HG02981 (cell line): ENCODE results near the gene KLHL26.
"Not testable (repeated sequence)": the region's sequence is repeated elsewhere in the genome, so short reads cannot be mapped to it uniquely, and the experiment has no call there.

Experiments used
- ATAC-seq: cut with Tn5 transposase; IDR thresholded peaks from one replicate; pipeline ENCODE4 v1.9.1; 2021; ENCODE audit warnings: mild to moderate bottlenecking, moderate library complexity; ENCODE audit not compliant: unreplicated experiment

The KLHL26 gene

GRCh38 chr19:18600692-18601397 lies 36.0 kb upstream of the KLHL26 start:
- ATAC-seq, result not testable (repeated sequence)

GRCh38 chr19:18601875-18602274 lies 35.0 kb upstream of the KLHL26 start:
- ATAC-seq, result no peak

GRCh38 chr19:18603255-18603957 lies 33.4 kb upstream of the KLHL26 start:
- no peak for ATAC-seq

- ATAC-seq, result no peak
Measured at GRCh38 chr19:18603958-18604819, 32.6 kb upstream of the KLHL26 start.

DNA sequence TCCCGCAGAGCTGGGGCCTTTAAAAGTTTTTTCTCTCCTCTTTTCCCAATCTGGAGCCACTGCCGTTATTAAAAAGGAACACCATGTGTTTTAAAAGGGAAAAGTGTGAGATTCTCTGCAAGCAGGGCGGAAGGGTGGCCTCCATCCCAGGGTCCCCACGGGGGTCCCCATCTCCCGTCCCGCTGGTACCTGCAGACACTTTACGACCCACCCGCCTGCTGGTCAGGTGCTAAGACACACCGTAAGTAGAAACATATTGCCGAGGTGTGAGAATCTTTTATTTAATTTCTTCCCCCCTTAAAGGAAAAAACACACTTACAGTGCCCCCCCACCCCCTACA lies 32.0 kb upstream of the KLHL26 start:
- no peak for ATAC-seq

DNA sequence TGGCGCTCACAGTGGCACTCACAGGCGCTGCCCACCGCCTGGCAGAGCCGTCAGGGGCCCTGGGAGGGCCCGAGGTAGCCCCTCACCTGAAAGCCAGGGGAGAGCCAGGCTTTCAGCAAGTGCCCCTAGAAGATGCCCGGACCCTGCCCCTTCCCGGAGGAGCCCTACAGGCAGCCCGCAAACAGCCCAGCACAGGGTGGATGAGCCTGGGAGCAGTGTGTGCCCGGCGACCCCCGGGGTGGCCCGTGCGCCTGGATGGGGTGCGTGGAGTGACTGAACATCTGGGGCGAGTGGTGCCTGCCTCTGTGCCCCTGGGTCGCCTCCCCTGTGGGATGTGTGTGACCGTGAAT lies 31.7 kb upstream of the KLHL26 start:
- no peak for ATAC-seq

GRCh38 chr19:18605546-18606280 lies 31.1 kb upstream of the KLHL26 start:
- ATAC-seq, result no peak

DNA sequence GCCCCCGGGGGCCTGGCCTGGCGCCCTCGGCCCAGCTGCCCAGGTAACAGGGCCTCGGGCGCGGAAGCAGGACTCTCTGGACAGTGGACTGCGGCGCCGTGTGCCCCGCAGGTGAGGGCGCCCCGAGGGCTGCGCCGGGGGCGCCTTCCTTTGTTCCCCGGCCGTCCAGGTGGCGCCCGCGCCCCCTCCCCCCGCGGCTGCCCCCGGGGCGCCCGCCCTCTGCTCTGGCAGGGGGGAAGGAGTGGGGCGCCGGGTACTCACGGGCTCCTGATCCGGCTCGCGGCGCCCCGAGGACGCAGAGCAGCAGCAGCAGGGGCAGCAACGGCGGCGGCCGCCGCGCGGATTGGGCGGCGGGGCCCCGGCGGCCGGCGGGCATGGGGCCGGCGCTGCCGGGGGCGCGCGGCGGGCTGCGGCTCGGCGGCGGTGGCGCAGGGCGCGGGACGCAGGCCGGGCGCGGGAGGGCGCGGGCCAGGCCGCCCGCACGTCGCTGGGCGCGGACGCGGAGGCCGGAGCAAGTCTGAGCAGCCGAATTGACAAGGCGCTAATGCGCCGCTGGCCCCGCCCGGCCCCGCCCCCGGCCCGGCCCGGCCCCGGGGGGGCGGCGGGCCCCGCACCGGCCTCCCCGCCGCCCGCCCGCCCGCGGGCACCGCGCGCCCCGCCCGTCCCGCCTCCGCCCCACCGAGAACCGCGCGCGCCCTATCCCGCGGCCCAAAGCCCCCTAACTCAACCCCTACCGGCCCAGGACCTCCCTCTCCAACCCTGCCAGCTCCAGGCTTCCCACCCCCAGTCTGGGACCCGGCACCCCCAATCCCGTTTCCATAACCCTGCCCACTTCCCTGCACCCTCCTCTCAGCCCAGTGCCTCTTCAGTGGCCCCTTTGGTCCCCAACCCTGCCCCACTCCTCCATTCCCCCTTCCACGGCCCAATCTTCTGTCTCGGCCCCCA lies 30.3 kb upstream of the KLHL26 start, which contains the start of gene CRLF1:
Gene CRLF1, minus strand, starts transcription at position 519 of the 945 bp plus-strand sequence. Its CDS starts 143 bp downstream, at position 376.
- no peak for ATAC-seq

DNA sequence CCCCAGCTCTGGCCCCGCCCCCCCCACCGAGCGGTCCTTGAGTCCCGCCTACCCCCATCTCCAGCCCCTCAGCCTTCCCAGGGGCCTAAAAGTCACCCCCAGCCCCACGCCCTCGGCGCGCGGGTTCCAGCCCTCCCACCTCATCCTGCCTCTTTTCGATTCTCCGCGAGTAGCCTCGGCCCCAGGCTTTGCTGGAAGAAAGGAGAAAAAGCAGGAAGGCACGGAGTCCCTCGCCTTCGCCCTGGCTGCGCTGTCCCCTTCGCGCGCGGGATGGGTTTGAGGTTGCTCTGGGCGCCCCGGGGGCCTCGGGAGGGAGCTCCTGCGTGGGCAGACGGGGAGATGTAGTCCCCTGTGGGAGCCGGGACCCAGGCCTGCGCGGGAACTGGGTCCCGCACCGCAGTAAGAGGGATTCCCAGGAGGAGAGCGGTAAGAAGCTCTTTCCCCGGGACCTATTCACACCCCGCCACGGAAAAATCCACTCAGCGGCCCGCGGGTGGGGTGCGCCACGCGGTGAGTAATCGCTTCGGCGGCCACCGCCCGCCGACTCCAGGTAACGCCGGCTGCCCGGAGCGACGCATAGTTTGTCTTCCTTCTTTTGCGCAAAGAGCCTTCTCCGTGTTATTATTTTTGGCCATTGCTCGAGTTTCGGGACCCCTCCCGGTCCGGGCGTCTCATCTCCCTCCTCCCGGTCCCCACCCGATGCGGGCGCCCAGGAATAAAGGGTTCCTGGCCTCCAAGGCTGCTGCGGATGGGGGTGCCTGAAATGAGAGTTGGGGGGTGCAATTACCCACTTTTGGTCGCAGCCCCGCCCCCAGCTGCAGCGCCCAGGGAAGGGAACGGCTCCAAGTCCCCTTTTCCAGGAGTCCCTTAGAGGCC lies 29.4 kb upstream of the KLHL26 start:
- no peak for ATAC-seq

DNA sequence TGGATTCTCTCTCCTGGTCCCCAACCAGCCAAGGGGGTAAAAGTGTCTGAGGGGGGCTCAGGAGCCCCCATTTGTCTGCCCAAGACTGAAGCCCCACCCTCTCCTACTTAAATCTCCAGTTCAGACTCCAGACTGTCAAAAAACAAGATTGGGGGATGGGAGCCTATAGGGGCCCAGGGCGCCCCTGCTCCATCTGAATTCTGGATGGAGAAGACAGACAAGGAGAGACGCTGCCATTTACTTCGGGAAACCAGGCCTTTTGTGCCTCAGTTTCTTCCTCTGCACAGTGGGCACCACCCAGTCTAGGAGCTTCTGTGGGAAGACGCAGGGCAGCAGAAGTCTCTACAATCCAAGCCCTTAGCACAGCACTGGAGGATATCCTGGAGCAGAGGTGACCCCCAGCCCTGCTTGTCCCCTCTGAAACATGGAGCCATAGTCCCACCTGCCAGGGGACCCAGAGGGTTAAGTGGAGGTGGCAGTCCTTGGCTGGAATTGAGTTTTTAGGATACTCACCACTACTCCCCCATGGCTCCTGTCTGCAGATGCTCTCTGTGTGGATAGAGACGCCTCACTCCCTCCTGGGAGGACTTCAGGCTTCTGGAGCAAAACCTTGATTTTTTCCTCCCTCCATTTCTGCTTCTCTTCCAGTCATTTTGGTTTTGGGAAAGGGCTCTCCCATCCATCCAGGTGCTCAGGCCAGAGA lies 28.6 kb upstream of the KLHL26 start:
- ATAC-seq, result no peak

- ATAC-seq, result no peak
Measured at GRCh38 chr19:18608805-18609716, 27.8 kb upstream of the KLHL26 start.

- no peak for ATAC-seq
Measured at GRCh38 chr19:18609717-18610051, 27.1 kb upstream of the KLHL26 start.

- no peak for ATAC-seq
Measured at GRCh38 chr19:18610245-18610555, 26.6 kb upstream of the KLHL26 start.

- no peak for ATAC-seq
Measured at GRCh38 chr19:18610556-18611326, 26.1 kb upstream of the KLHL26 start.

GRCh38 chr19:18611327-18612050 lies 25.3 kb upstream of the KLHL26 start:
- no peak for ATAC-seq
